NK-92 (cell line): ENCODE results near the gene FSTL5.

Experiments
- DNase-seq: peaks from one replicate; lab custom pipeline; 2025; ENCODE audit not compliant: unreplicated experiment; lab: John Stamatoyannopoulos, UW

FSTL5 gene

DNA sequence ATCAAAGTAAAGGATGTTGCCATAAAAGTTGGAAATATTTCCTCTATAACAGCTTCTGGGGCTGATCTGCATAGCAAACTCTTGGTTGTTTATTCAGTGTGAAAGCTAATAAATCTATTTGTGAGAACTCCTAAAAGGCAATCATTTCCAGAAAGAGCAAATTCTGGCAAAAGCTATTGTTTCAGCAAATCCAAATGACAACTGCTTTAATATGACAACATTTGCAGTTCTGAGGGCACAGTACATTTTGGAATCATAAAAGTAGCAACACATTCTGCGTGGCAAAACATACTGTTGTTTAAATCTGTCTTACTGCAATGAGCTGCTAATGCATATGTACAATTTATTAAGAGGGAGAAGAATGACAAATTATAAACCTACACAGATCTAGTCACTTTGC lies 818.1 kb downstream of the FSTL5 start:
- DNase-seq = no peak

DNA sequence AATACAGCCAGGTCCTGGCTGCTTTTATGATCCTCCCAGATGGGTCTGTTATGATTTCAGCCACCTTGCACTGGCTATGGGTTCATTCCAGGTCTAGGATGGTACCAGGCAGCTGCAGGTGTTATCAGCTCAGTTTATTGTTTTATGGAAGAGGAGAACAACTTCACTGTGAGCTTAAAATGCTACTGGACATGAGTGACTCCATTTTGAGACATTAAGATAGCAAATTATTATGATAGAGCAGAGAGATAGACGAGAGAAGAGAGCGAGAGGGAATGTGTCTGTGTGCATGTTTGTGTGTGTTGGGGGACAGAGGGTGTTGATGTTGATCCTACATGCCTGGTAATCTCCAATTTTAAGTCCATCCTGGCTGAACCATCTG lies 820.2 kb downstream of the FSTL5 start:
- no peak for DNase-seq

DNA sequence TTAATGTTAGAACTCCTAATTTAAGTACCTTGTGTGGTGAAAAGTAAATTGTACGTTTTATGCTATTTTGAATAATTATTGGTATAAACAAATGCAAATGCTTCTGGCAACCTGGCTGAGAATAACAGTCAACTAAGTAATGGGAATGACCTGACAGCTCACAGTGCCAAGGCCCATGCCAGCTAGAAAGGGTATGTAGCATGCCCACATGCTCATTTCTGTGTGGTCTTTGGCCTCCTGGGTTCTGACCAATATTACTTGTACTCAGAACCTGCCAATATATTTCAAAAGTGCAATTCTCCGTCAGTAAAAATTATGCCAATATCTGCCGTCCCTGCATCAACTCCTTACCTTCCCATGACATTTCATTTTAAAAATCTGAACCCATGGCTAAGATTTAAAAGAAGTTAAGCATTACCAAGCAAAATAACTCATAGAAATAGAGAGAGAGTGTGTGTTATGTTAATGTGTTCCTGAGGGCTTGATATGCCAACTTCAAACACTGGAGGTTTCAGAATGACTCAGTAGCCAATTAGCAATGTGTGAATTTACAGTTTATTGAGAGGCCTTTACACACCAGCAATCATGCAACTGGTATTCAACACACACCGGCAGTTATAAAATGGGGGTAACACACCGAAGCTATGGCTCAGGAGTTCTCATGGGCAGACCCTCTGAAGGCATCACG lies 820.8 kb downstream of the FSTL5 start:
- no peak for DNase-seq

DNA sequence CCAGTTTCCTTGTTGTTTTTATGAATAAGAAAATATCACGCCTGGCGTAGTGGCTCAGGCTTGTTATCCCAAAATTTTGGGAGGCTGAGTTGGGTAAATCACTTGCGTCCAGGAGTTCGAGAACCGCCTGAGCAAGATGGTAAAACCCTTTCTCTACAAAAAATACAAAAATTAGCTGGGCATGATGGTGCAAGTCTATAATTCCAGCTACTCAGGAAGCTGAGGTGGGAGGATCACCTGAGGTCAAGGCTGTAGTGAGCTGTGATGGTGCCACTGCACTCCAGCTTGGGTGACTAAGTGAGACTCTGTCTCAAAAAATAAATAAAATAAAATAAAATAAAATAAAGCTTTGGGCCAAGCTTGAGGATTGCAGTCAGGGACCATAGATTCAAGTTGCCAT lies 827.2 kb downstream of the FSTL5 start:
- no peak for DNase-seq

DNA sequence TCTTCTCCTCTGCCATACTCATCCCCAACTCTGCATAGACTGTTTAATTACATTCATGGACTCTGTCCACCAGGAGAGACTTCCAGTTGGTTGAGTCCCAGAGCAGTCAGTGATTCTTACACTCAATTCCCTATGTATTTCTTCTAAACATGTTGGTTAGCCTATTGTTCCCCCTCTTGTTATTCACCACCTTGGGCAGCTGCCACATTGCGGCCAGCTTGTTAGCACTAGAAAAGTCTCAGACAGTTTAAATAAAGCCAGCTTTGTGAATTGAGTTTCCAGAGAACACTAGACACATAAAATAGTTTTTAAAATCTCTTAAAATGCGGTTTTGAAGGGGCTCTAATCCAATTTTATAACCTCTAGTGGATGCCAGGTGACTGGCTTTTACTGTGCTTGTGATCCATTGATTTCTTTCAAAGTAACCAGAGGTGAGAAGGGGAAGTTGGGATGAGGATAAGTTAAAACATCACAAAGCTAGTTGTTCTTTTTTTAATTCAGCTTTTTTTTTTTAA lies 827.7 kb downstream of the FSTL5 start:
- no peak for DNase-seq
